Smooth muscle cell (in vitro differentiated cells): Measurements from ENCODE around the gene SORCS1. TPM values are rescaled to one million over a fixed set of nuclear protein-coding genes. Genes with fewer than 3 reads are reported as not detected.

ENCODE experiments used
- DNase-seq: peaks from one replicate; lab custom pipeline; 2025; ENCODE audit not compliant: unreplicated experiment; lab: John Stamatoyannopoulos, UW
- H2AFZ ChIP-seq: fragments of 200-600 bp; sonication (generic); 2 replicates; pipeline ENCODE4 v1.6.0; 2016; ENCODE audit warnings: antibody characterized with exemption, low read depth, mild to moderate bottlenecking
- H3F3A ChIP-seq: fragments of 200-600 bp; sonication (generic); 2 replicates; pipeline ENCODE4 v1.6.0; 2017; ENCODE audit warnings: antibody characterized with exemption, low read depth
- H3K27ac ChIP-seq: fragments of 200-600 bp; sonication (generic); 2 replicates; pipeline ENCODE4 v1.5.1; 2016; ENCODE audit warnings: low read depth, mild to moderate bottlenecking
- H3K27me3 ChIP-seq: fragments of 200-600 bp; sonication (generic); 2 replicates; pipeline ENCODE4 v1.6.1; 2016; ENCODE audit warnings: low read depth, mild to moderate bottlenecking
- H3K36me3 ChIP-seq: fragments of 200-600 bp; sonication (generic); 2 replicates; pipeline ENCODE4 v1.5.1; 2016; ENCODE audit warnings: low read depth
- H3K4me1 ChIP-seq: fragments of 200-600 bp; sonication (generic); 2 replicates; pipeline ENCODE4 v1.5.1; 2016; ENCODE audit warnings: low read depth
- H3K4me2 ChIP-seq: fragments of 200-600 bp; sonication (generic); 2 replicates; pipeline ENCODE4 v1.6.0; 2016; ENCODE audit warnings: mild to moderate bottlenecking
- H3K4me3 ChIP-seq: fragments of 200-600 bp; sonication (generic); 2 replicates; pipeline ENCODE4 v1.5.1; 2016; ENCODE audit warnings: mild to moderate bottlenecking
- H3K79me2 ChIP-seq: fragments of 200-600 bp; sonication (generic); 2 replicates; pipeline ENCODE4 v1.6.0; 2016; ENCODE audit warnings: low read depth, mild to moderate bottlenecking
- H3K9ac ChIP-seq: fragments of 200-600 bp; sonication (generic); 2 replicates; pipeline ENCODE4 v1.6.0; 2016; ENCODE audit warnings: low read depth
- H3K9me3 ChIP-seq: fragments of 200-600 bp; sonication (generic); replicated peaks from 2 replicates; pipeline ENCODE4 v1.5.1; 2016; ENCODE audit warnings: low read depth
- H4K20me1 ChIP-seq: fragments of 200-600 bp; sonication (generic); 2 replicates; pipeline ENCODE4 v1.6.0; 2016; ENCODE audit warnings: low read depth
- CTCF ChIP-seq: fragments of 200-600 bp; sonication (generic); IDR thresholded peaks from 2 replicates; pipeline ENCODE4 v1.5.1; 2017; ENCODE audit warnings: borderline replicate concordance, mild to moderate bottlenecking, antibody characterized with exemption; ENCODE audit not compliant: insufficient read depth, poor library complexity, severe bottlenecking
- WGBS: methylation state at CpG from one replicate; pipeline ENCODE4 v1.1.7; 2016; ENCODE audit warnings: low lambda C conversion rate; 5-methylcytosine and 5-hydroxymethylcytosine counted together
- polyA plus RNA-seq: library from polyadenylated mRNA; unstranded; fragments of >200 nt; fragmentation: Nextera tagmentation; extraction: Ambion mirVana; gene quantifications from 2 replicates; pipeline ENCODE4 v1.2.1, GENCODE V29; 2016
- total RNA-seq: library from RNA; depleted of rRNA; stranded (reverse); fragments of >200 nt; gene quantifications from 2 replicates; pipeline ENCODE4 v1.2.3, GENCODE V29; 2014

SORCS1 gene
- total and polyA plus RNA-seq, 2 experiments from 2014 or later = 0.67 TPM; not detected in 1

GRCh38 chr10:107083388-107084009, 81.0 kb downstream of the SORCS1 start:
- no peaks in the 10 kb centered on the region for H3K36me3 ChIP-seq
- no peaks in the 10 kb centered on the region for H4K20me1 ChIP-seq
- H3K4me2 ChIP-seq = no peak overlapping the region
- 29% methylated on average over 3 of the region's 3 CpGs for WGBS
- no peaks in the 10 kb centered on the region for H3K9me3 ChIP-seq
- no peak overlapping the region for H3K4me3 ChIP-seq
- H3K27me3 ChIP-seq = no peaks in the 10 kb centered on the region
- H3K4me1 ChIP-seq = peaks cover 10% of the 10 kb centered on the region
- no peaks in the 10 kb centered on the region for H3K79me2 ChIP-seq
- no peak for TF ChIP-seq CTCF
- H3K9ac ChIP-seq = no peak overlapping the region
- no peaks in the 10 kb centered on the region for H3F3A ChIP-seq
- no peak overlapping the region for H2AFZ ChIP-seq
- DNase-seq = no peak
- H3K27ac ChIP-seq = no peak overlapping the region

GRCh38 chr10:107081644-107082043, 82.9 kb downstream of the SORCS1 start:
- TF ChIP-seq CTCF = no peak
- Histone ChIP-seq H3K9me3 (no peaks in the 10 kb centered on the region), H3K27me3 (no peaks in the 10 kb centered on the region), H2AFZ (no peak overlapping the region), H3K4me1 (peaks cover 10% of the 10 kb centered on the region), H3K9ac (no peak overlapping the region), H3K79me2 (no peaks in the 10 kb centered on the region), H3K36me3 (no peaks in the 10 kb centered on the region), H3K27ac (no peak overlapping the region), H4K20me1 (no peaks in the 10 kb centered on the region), H3K4me2 (no peak overlapping the region), H3K4me3 (no peak overlapping the region), H3F3A (no peaks in the 10 kb centered on the region)
- WGBS = 42% methylated on average over 1 of the region's 1 CpG
- no peak for DNase-seq

GRCh38 chr10:107075117-107075516, 89.4 kb downstream of the SORCS1 start:
- no peak overlapping the region for H2AFZ ChIP-seq
- 78% methylated on average over 2 of the region's 2 CpGs for WGBS
- no peaks in the 10 kb centered on the region for H3K27me3 ChIP-seq
- DNase-seq = no peak
- no peak for TF ChIP-seq CTCF
- H3K9ac ChIP-seq = no peak overlapping the region
- H3F3A ChIP-seq = no peaks in the 10 kb centered on the region
- H3K36me3 ChIP-seq = no peaks in the 10 kb centered on the region
- no peak overlapping the region for H3K4me3 ChIP-seq
- H3K9me3 ChIP-seq = no peaks in the 10 kb centered on the region
- H3K27ac ChIP-seq = no peak overlapping the region
- H3K4me1 ChIP-seq = peaks cover 10% of the 10 kb centered on the region
- no peaks in the 10 kb centered on the region for H3K79me2 ChIP-seq
- no peak overlapping the region for H3K4me2 ChIP-seq
- no peaks in the 10 kb centered on the region for H4K20me1 ChIP-seq

- Histone ChIP-seq H4K20me1 (no peaks in the 10 kb centered on the region), H2AFZ (no peak overlapping the region), H3F3A (no peaks in the 10 kb centered on the region), H3K9ac (no peak overlapping the region), H3K9me3 (no peaks in the 10 kb centered on the region), H3K27ac (no peak overlapping the region), H3K79me2 (no peaks in the 10 kb centered on the region), H3K27me3 (no peaks in the 10 kb centered on the region), H3K4me1 (peaks cover 13% of the 10 kb centered on the region), H3K4me2 (no peak overlapping the region), H3K4me3 (no peak overlapping the region), H3K36me3 (no peaks in the 10 kb centered on the region)
- DNase-seq = no peak
- no peak for TF ChIP-seq CTCF
- WGBS = 45% methylated on average over 5 of the region's 5 CpGs
Measured at GRCh38 chr10:107072786-107073185, 91.7 kb downstream of the SORCS1 start.
